GM23338 (cell line): ENCODE results near the gene UBASH3B. TPM values are rescaled to one million over a fixed set of nuclear protein-coding genes. Genes with fewer than 3 reads are reported as not detected.

Experiments
- ATAC-seq: fragments of 200-7000 bp; cut with Tn5 transposase; 3 replicates; pipeline ENCODE4 v1.9.1; 2020
- DNase-seq: peaks from one replicate; pipeline ENCODE4 v3.0.0-alpha.2; 2015; ENCODE audit warnings: low spot score
- H2AFZ ChIP-seq: fragments of 200-600 bp; sonication (generic); 2 replicates; pipeline ENCODE4 v1.8.0; 2016; ENCODE audit warnings: antibody characterized with exemption, mild to moderate bottlenecking, moderate library complexity
- H3F3A ChIP-seq: fragments of 200-600 bp; sonication (generic); replicated peaks from 2 replicates; pipeline ENCODE4 v1.8.0; 2017; ENCODE audit warnings: antibody characterized with exemption, mixed run types, low read depth
- H3K27ac ChIP-seq: fragments of 200-600 bp; sonication (generic); 2 replicates; pipeline ENCODE4 v1.6.1; 2016; ENCODE audit warnings: low read depth
- H3K27me3 ChIP-seq: fragments of 200-600 bp; sonication (generic); 2 replicates; pipeline ENCODE4 v1.8.0; 2016; ENCODE audit warnings: mild to moderate bottlenecking, mixed run types, moderate library complexity; ENCODE audit not compliant: insufficient read depth
- H3K36me3 ChIP-seq: fragments of 200-600 bp; sonication (generic); 2 replicates; pipeline ENCODE4 v1.8.0; 2016; ENCODE audit warnings: mild to moderate bottlenecking; ENCODE audit not compliant: insufficient read depth
- H3K4me1 ChIP-seq: fragments of 200-600 bp; sonication (generic); 2 replicates; pipeline ENCODE4 v1.8.0; 2016; ENCODE audit warnings: mild to moderate bottlenecking, moderate library complexity; ENCODE audit not compliant: insufficient read depth
- H3K4me2 ChIP-seq: fragments of 200-600 bp; sonication (generic); 2 replicates; pipeline ENCODE4 v1.7.1; 2017; ENCODE audit warnings: mixed run types
- H3K4me3 ChIP-seq: fragments of 200-600 bp; sonication (generic); 2 replicates; pipeline ENCODE4 v1.6.1; 2016; ENCODE audit warnings: mixed run types
- H3K79me2 ChIP-seq: fragments of 200-600 bp; sonication (generic); replicated peaks from 2 replicates; pipeline ENCODE4 v1.8.0; 2017; ENCODE audit warnings: mild to moderate bottlenecking; ENCODE audit not compliant: insufficient read depth
- H3K9me2 ChIP-seq: fragments of 200-600 bp; sonication (generic); 2 replicates; pipeline ENCODE4 v1.8.0; 2017; ENCODE audit not compliant: insufficient read depth
- H4K20me1 ChIP-seq: fragments of 200-600 bp; sonication (generic); replicated peaks from 2 replicates; pipeline ENCODE4 v1.8.0; 2017; ENCODE audit warnings: mild to moderate bottlenecking; ENCODE audit not compliant: insufficient read depth
- H3K27ac Mint-ChIP-seq: 2 replicates; pipeline ENCODE4 v1.8.0; 2020; ENCODE audit warnings: inconsistent platforms, mild to moderate bottlenecking, moderate library complexity, mixed read lengths
- H3K27me3 Mint-ChIP-seq: 3 replicates; pipeline ENCODE4 v1.8.0; 2022; ENCODE audit warnings: low read depth, mild to moderate bottlenecking, moderate library complexity, mixed read lengths, inconsistent platforms; ENCODE audit not compliant: insufficient read depth, poor library complexity
- H3K36me3 Mint-ChIP-seq: 3 replicates; pipeline ENCODE4 v1.8.0; 2021; ENCODE audit warnings: low read depth, mild to moderate bottlenecking, inconsistent platforms, moderate library complexity, mixed read lengths
- H3K4me1 Mint-ChIP-seq: 3 replicates; pipeline ENCODE4 v1.8.0; 2020; ENCODE audit warnings: mild to moderate bottlenecking, inconsistent platforms, mixed read lengths
- H3K4me3 Mint-ChIP-seq: 3 replicates; pipeline ENCODE4 v1.8.0; 2021; ENCODE audit warnings: moderate library complexity, mild to moderate bottlenecking, inconsistent platforms, mixed read lengths
- H3K9me3 Mint-ChIP-seq: 3 replicates; pipeline ENCODE4 v1.8.0; 2020; ENCODE audit warnings: moderate library complexity, mild to moderate bottlenecking, inconsistent platforms, mixed read lengths
- CREB1 ChIP-seq: fragments of 250-450 bp; sonication (Bioruptor Pico); IDR thresholded peaks from 2 replicates; pipeline ENCODE4 v1.5.0; 2020; ENCODE audit warnings: low read depth, mild to moderate bottlenecking, moderate library complexity
- EZH2 ChIP-seq: fragments of 200-600 bp; sonication (generic); IDR thresholded peaks from one replicate; pipeline ENCODE4 v1.8.0; 2017; ENCODE audit warnings: antibody characterized with exemption, mild to moderate bottlenecking, low read depth; ENCODE audit not compliant: unreplicated experiment
- JUNB ChIP-seq: IDR thresholded peaks from one replicate; pipeline ENCODE4 v1.6.1; 2016; ENCODE audit warnings: antibody characterized with exemption; ENCODE audit not compliant: unreplicated experiment
- NANOG ChIP-seq: IDR thresholded peaks from 2 replicates; pipeline ENCODE4 v1.6.1; 2016; ENCODE audit warnings: antibody characterized with exemption, borderline replicate concordance
- POLR2AphosphoS5 ChIP-seq: IDR thresholded peaks from 2 replicates; pipeline ENCODE4 v1.6.1; 2016; ENCODE audit warnings: antibody characterized with exemption, low read depth
- STAT1 ChIP-seq: IDR thresholded peaks from one replicate; pipeline ENCODE4 v1.6.1; 2016; ENCODE audit warnings: antibody characterized with exemption; ENCODE audit not compliant: unreplicated experiment
- ZNF114 ChIP-seq: fragments of 250-450 bp; sonication (Bioruptor Pico); IDR thresholded peaks from 2 replicates; pipeline ENCODE4 v1.5.0; 2020; ENCODE audit warnings: mild to moderate bottlenecking, moderate library complexity
- ZNF331 ChIP-seq: fragments of 250-450 bp; sonication (Bioruptor Pico); IDR thresholded peaks from 2 replicates; pipeline ENCODE4 v1.5.0; 2020; ENCODE audit warnings: low read depth, mild to moderate bottlenecking, moderate library complexity
- polyA plus RNA-seq: library from polyadenylated mRNA; unstranded; fragments of >200 nt; fragmentation: Nextera tagmentation; extraction: Ambion mirVana; gene quantifications from 2 replicates; pipeline ENCODE4 v1.2.1, GENCODE V29; 2016
- total RNA-seq: library from RNA; depleted of rRNA; stranded (reverse); fragments of >200 nt; shearing (Covaris generic); gene quantifications from 2 replicates; pipeline ENCODE4 v1.2.3, GENCODE V29; 2014
- TF ChIP-seq, protein P1 (sequence below): IDR thresholded peaks from 2 replicates; pipeline ENCODE4 v1.6.1; 2016; ENCODE audit warnings: antibody characterized with exemption
- TF ChIP-seq, protein P2 (sequence below), 2 experiments: fragments of 200-600 bp in 1 of 2; sonication (generic) in 1 of 2; conservative IDR thresholded peaks; 2 replicates each; pipeline versions ENCODE4 v1.5.1 to v1.6.1; 2016 to 2017; ENCODE audit warnings: antibody characterized with exemption in 2 of 2, low read depth in 2 of 2, mild to moderate bottlenecking in 2 of 2, moderate library complexity in 1 of 2
- TF ChIP-seq, protein P3 (sequence below): fragments of 250-450 bp; sonication (Bioruptor Pico); IDR thresholded peaks from 2 replicates; pipeline ENCODE4 v1.5.0; 2020; ENCODE audit warnings: mild to moderate bottlenecking, moderate library complexity
- TF ChIP-seq, protein P4 (sequence below): IDR thresholded peaks from one replicate; pipeline ENCODE4 v1.6.1; 2018; ENCODE audit warnings: antibody characterized with exemption; ENCODE audit not compliant: unreplicated experiment

The UBASH3B gene
- total and polyA plus RNA-seq, 2 experiments from 2014 or later: 2.1 to 12.0 TPM

DNA sequence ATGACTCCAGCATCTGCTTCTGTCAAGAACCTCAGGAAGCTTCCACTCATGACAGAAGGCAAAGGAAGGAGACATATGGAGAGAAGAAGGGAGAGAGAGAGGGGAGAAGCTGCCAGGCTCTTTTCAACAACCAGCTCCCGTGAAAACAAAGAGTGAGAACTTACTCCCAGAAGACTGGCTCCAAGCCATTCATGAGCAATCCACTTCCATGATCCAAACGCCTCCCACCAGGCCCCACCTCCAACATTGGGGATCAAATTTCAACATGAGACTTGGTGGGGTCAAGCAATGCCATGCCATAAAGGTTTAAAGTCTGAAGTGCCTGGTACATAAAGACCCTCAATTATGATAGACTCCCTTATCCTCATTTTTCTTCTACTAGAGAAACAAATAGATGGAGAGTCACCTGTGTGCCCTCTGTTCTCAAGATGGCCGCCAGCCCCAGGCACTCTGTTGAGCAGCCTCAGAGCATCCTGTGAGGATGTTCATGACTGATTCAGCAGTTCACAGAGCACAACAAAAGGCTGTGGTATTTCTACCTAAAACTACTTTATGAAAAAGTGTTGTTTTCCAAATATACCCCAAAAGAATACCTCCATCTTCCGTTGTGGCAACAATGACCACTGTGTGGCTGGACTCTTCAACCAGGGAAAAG is 113.7 kb downstream of the UBASH3B start:
- Histone ChIP-seq H4K20me1 (no peaks in the 10 kb centered on the region; the same call in 1 of the 2 replicates), H3K27ac (no peak overlapping the region), H3K9me2 (no peaks in the 10 kb centered on the region), H2AFZ (no peak overlapping the region), H3K79me2 (no peaks in the 10 kb centered on the region), H3K4me3 (no peak overlapping the region), H3K36me3 (no peaks in the 10 kb centered on the region; the same call in 1 of the 2 replicates), H3K4me1 (no peaks in the 10 kb centered on the region), H3F3A (no peaks in the 10 kb centered on the region), H3K4me2 (no peak overlapping the region), H3K27me3 (no peaks in the 10 kb centered on the region)
- peaks cover 3% of the 10 kb centered on the region for H3K27me3 Mint-ChIP-seq
- H3K36me3 Mint-ChIP-seq: no peaks in the 10 kb centered on the region
- DNase-seq (no peak), ATAC-seq (no peak)
- H3K4me3 Mint-ChIP-seq: no peak overlapping the region
- TF ChIP-seq STAT1: no peak
- no peak for TF ChIP-seq CREB1
- no peak for TF ChIP-seq JUNB
- TF ChIP-seq, protein P1, sequence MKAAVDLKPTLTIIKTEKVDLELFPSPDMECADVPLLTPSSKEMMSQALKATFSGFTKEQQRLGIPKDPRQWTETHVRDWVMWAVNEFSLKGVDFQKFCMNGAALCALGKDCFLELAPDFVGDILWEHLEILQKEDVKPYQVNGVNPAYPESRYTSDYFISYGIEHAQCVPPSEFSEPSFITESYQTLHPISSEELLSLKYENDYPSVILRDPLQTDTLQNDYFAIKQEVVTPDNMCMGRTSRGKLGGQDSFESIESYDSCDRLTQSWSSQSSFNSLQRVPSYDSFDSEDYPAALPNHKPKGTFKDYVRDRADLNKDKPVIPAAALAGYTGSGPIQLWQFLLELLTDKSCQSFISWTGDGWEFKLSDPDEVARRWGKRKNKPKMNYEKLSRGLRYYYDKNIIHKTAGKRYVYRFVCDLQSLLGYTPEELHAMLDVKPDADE: no peak
- TF ChIP-seq, protein P2, sequence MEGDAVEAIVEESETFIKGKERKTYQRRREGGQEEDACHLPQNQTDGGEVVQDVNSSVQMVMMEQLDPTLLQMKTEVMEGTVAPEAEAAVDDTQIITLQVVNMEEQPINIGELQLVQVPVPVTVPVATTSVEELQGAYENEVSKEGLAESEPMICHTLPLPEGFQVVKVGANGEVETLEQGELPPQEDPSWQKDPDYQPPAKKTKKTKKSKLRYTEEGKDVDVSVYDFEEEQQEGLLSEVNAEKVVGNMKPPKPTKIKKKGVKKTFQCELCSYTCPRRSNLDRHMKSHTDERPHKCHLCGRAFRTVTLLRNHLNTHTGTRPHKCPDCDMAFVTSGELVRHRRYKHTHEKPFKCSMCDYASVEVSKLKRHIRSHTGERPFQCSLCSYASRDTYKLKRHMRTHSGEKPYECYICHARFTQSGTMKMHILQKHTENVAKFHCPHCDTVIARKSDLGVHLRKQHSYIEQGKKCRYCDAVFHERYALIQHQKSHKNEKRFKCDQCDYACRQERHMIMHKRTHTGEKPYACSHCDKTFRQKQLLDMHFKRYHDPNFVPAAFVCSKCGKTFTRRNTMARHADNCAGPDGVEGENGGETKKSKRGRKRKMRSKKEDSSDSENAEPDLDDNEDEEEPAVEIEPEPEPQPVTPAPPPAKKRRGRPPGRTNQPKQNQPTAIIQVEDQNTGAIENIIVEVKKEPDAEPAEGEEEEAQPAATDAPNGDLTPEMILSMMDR (conservative IDR thresholded peaks at IDR 0.05; ENCODE audit: low read depth in 2 of 2): no peak
- no peak for TF ChIP-seq ZNF331
- TF ChIP-seq, protein P3, sequence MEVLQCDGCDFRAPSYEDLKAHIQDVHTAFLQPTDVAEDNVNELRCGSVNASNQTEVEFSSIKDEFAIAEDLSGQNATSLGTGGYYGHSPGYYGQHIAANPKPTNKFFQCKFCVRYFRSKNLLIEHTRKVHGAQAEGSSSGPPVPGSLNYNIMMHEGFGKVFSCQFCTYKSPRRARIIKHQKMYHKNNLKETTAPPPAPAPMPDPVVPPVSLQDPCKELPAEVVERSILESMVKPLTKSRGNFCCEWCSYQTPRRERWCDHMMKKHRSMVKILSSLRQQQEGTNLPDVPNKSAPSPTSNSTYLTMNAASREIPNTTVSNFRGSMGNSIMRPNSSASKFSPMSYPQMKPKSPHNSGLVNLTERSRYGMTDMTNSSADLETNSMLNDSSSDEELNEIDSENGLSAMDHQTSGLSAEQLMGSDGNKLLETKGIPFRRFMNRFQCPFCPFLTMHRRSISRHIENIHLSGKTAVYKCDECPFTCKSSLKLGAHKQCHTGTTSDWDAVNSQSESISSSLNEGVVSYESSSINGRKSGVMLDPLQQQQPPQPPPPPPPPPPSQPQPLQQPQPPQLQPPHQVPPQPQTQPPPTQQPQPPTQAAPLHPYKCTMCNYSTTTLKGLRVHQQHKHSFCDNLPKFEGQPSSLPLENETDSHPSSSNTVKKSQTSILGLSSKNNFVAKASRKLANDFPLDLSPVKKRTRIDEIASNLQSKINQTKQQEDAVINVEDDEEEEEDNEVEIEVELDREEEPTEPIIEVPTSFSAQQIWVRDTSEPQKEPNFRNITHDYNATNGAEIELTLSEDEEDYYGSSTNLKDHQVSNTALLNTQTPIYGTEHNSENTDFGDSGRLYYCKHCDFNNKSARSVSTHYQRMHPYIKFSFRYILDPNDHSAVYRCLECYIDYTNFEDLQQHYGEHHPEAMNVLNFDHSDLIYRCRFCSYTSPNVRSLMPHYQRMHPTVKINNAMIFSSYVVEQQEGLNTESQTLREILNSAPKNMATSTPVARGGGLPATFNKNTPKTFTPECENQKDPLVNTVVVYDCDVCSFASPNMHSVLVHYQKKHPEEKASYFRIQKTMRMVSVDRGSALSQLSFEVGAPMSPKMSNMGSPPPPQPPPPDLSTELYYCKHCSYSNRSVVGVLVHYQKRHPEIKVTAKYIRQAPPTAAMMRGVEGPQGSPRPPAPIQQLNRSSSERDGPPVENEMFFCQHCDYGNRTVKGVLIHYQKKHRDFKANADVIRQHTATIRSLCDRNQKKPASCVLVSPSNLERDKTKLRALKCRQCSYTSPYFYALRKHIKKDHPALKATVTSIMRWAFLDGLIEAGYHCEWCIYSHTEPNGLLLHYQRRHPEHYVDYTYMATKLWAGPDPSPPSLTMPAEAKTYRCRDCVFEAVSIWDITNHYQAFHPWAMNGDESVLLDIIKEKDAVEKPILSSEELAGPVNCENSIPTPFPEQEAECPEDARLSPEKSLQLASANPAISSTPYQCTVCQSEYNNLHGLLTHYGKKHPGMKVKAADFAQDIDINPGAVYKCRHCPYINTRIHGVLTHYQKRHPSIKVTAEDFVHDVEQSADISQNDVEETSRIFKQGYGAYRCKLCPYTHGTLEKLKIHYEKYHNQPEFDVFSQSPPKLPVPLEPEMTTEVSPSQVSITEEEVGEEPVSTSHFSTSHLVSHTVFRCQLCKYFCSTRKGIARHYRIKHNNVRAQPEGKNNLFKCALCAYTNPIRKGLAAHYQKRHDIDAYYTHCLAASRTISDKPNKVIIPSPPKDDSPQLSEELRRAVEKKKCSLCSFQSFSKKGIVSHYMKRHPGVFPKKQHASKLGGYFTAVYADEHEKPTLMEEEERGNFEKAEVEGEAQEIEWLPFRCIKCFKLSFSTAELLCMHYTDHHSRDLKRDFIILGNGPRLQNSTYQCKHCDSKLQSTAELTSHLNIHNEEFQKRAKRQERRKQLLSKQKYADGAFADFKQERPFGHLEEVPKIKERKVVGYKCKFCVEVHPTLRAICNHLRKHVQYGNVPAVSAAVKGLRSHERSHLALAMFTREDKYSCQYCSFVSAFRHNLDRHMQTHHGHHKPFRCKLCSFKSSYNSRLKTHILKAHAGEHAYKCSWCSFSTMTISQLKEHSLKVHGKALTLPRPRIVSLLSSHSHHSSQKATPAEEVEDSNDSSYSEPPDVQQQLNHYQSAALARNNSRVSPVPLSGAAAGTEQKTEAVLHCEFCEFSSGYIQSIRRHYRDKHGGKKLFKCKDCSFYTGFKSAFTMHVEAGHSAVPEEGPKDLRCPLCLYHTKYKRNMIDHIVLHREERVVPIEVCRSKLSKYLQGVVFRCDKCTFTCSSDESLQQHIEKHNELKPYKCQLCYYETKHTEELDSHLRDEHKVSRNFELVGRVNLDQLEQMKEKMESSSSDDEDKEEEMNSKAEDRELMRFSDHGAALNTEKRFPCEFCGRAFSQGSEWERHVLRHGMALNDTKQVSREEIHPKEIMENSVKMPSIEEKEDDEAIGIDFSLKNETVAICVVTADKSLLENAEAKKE (CRISPR knock-in tag): no peak
- no peak for TF ChIP-seq ZNF114
- TF ChIP-seq EZH2: no peak
- no peak for TF ChIP-seq NANOG
- TF ChIP-seq, protein P4, sequence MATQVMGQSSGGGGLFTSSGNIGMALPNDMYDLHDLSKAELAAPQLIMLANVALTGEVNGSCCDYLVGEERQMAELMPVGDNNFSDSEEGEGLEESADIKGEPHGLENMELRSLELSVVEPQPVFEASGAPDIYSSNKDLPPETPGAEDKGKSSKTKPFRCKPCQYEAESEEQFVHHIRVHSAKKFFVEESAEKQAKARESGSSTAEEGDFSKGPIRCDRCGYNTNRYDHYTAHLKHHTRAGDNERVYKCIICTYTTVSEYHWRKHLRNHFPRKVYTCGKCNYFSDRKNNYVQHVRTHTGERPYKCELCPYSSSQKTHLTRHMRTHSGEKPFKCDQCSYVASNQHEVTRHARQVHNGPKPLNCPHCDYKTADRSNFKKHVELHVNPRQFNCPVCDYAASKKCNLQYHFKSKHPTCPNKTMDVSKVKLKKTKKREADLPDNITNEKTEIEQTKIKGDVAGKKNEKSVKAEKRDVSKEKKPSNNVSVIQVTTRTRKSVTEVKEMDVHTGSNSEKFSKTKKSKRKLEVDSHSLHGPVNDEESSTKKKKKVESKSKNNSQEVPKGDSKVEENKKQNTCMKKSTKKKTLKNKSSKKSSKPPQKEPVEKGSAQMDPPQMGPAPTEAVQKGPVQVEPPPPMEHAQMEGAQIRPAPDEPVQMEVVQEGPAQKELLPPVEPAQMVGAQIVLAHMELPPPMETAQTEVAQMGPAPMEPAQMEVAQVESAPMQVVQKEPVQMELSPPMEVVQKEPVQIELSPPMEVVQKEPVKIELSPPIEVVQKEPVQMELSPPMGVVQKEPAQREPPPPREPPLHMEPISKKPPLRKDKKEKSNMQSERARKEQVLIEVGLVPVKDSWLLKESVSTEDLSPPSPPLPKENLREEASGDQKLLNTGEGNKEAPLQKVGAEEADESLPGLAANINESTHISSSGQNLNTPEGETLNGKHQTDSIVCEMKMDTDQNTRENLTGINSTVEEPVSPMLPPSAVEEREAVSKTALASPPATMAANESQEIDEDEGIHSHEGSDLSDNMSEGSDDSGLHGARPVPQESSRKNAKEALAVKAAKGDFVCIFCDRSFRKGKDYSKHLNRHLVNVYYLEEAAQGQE: no peak
- TF ChIP-seq POLR2AphosphoS5: no peak
- peaks cover 2% of the 10 kb centered on the region for H3K4me1 Mint-ChIP-seq
- H3K27ac Mint-ChIP-seq: no peak overlapping the region
- H3K9me3 Mint-ChIP-seq: no peaks in the 10 kb centered on the region
